SK-N-SH (cell line): ENCODE results near the gene PTGIS. TPM values are rescaled to one million over a fixed set of nuclear protein-coding genes. Genes with fewer than 3 reads are reported as not detected.

Experiments
- CTCF ChIA-PET: fragments of 300-600, 350-600 bp; formaldehyde crosslinking; extraction: SDS; loops from one replicate; lab custom pipeline; 2021; lab: Yijun Ruan, JAX
- POLR2A ChIA-PET: fragments of 350-600 bp; sonication (Branson Sonifier 250); formaldehyde crosslinking; extraction: SDS; loops from one replicate; lab custom pipeline; 2020; ENCODE audit warnings: antibody characterized with exemption, inconsistent platforms; lab: Yijun Ruan, JAX
- DNase-seq: peaks from one replicate; pipeline ENCODE4 v3.0.0; 2012
- H2AFZ ChIP-seq: fragments of 200-600 bp; sonication (generic); 2 replicates; pipeline ENCODE4 v1.8.1; 2016; ENCODE audit warnings: antibody characterized with exemption, mild to moderate bottlenecking, low read depth
- H3F3A ChIP-seq: fragments of 200-600 bp; sonication (generic); replicated peaks from 2 replicates; pipeline ENCODE3; 2016; ENCODE audit warnings: antibody characterized with exemption, mild to moderate bottlenecking; ENCODE audit not compliant: insufficient read depth
- H3K27ac ChIP-seq, 2 experiments: fragments of 200-500 bp in 1 of 2; fragments of 200-600 bp in 1 of 2; sonication (Bioruptor generic) in 1 of 2; sonication (generic), shearing (Covaris generic) in 1 of 2; 2 replicates each; pipeline versions ENCODE4 v1.5.1 to v1.6.1; 2014 to 2016; ENCODE audit warnings: low read depth in 2 of 2, inconsistent platforms in 1 of 2, low read length in 1 of 2, mild to moderate bottlenecking in 1 of 2, mixed read lengths in 1 of 2
- H3K27me3 ChIP-seq: fragments of 200-600 bp; sonication (generic), shearing (Covaris generic); 2 replicates; pipeline ENCODE4 v1.6.1; 2016; ENCODE audit warnings: mixed run types; ENCODE audit not compliant: insufficient read depth
- H3K36me3 ChIP-seq, 2 experiments: fragments of 200-500 bp in 1 of 2; fragments of 200-600 bp in 1 of 2; sonication (Bioruptor generic) in 1 of 2; sonication (generic) in 1 of 2; replicated peaks in 1 of 2; 2 replicates each; pipeline versions ENCODE3 to v1.5.1; 2014 to 2016; ENCODE audit warnings: low read length in 1 of 2, mild to moderate bottlenecking in 1 of 2; ENCODE audit not compliant: insufficient read depth in 2 of 2, control insufficient read depth in 1 of 2
- H3K4me1 ChIP-seq, 2 experiments: fragments of 200-500 bp in 1 of 2; fragments of 200-600 bp in 1 of 2; sonication (Bioruptor generic) in 1 of 2; sonication (generic), shearing (Covaris generic) in 1 of 2; 2 replicates each; pipeline versions ENCODE4 v1.5.1 to v1.6.1; 2014 to 2016; ENCODE audit warnings: low read depth in 1 of 2, low read length in 1 of 2, mixed run types in 1 of 2; ENCODE audit not compliant: insufficient read depth in 2 of 2, control insufficient read depth in 1 of 2
- H3K4me2 ChIP-seq: fragments of 200-600 bp; sonication (generic), shearing (Covaris generic); 2 replicates; pipeline ENCODE4 v1.6.1; 2017; ENCODE audit warnings: mixed run types
- H3K4me3 ChIP-seq, 2 experiments: fragments of 200-500 bp in 1 of 2; fragments of 200-600 bp in 1 of 2; sonication (Bioruptor generic) in 1 of 2; sonication (generic), shearing (Covaris generic) in 1 of 2; 2 replicates each; pipeline versions ENCODE4 v1.5.1 to v1.8.1; 2014 to 2016; ENCODE audit warnings: low read depth in 2 of 2, inconsistent platforms in 1 of 2, low read length in 1 of 2, mild to moderate bottlenecking in 1 of 2, mixed read lengths in 1 of 2, moderate library complexity in 1 of 2
- H3K79me2 ChIP-seq: fragments of 200-600 bp; sonication (generic); 2 replicates; pipeline ENCODE4 v1.8.1; 2017; ENCODE audit warnings: mild to moderate bottlenecking; ENCODE audit not compliant: insufficient read depth
- H3K9ac ChIP-seq: fragments of 200-600 bp; sonication (generic); 2 replicates; pipeline ENCODE4 v1.6.1; 2017; ENCODE audit warnings: mixed run types
- H3K9me2 ChIP-seq: fragments of 200-600 bp; sonication (generic); 2 replicates; pipeline ENCODE4 v1.6.1; 2017; ENCODE audit warnings: mixed run types
- H3K9me3 ChIP-seq: fragments of 200-600 bp; sonication (generic); 2 replicates; pipeline ENCODE4 v1.6.1; 2017; ENCODE audit warnings: mixed run types, mild to moderate bottlenecking, moderate library complexity
- H4K20me1 ChIP-seq: fragments of 200-600 bp; sonication (generic); 2 replicates; pipeline ENCODE4 v1.6.1; 2017; ENCODE audit warnings: mild to moderate bottlenecking, mixed run types; ENCODE audit not compliant: insufficient read depth
- CHD2 ChIP-seq: fragments of 150-350 bp; IDR thresholded peaks from 2 replicates; pipeline ENCODE4 v1.6.1; 2018; ENCODE audit warnings: low read length; ENCODE audit not compliant: partially characterized antibody
- CTCF ChIP-seq: fragments of 200-600 bp; sonication (generic); IDR thresholded peaks from 2 replicates; pipeline ENCODE4 v1.6.1; 2017; ENCODE audit warnings: antibody characterized with exemption, mild to moderate bottlenecking, moderate library complexity
- ELF1 ChIP-seq: IDR thresholded peaks from 2 replicates; pipeline ENCODE4 v1.4.0; 2012
- EP300 ChIP-seq, 2 experiments: IDR thresholded peaks; 2 replicates each; pipeline versions ENCODE4 v1.4.0 to v1.6.1; 2012; ENCODE audit warnings: borderline replicate concordance in 1 of 2, low read depth in 1 of 2, low read length in 1 of 2
- EZH2phosphoT487 ChIP-seq: fragments of 200-600 bp; sonication (generic); IDR thresholded peaks from 2 replicates; pipeline ENCODE4 v1.6.1; 2017; ENCODE audit warnings: low read depth, mixed run types, mild to moderate bottlenecking, antibody characterized with exemption, moderate library complexity, borderline replicate concordance
- FOXM1 ChIP-seq: IDR thresholded peaks from 2 replicates; pipeline ENCODE4 v1.4.0; 2012; ENCODE audit warnings: low read depth, mild to moderate bottlenecking
- GABPA ChIP-seq: IDR thresholded peaks from 2 replicates; pipeline ENCODE4 v1.4.0; 2012; ENCODE audit warnings: low read depth, mild to moderate bottlenecking
- IRF3 ChIP-seq: fragments of 150-350 bp; IDR thresholded peaks from 2 replicates; pipeline ENCODE4 v1.6.1; 2016; ENCODE audit warnings: mild to moderate bottlenecking, low read depth, low read length
- JUND ChIP-seq: IDR thresholded peaks from 2 replicates; pipeline ENCODE4 v1.4.0; 2012
- MEF2A ChIP-seq: IDR thresholded peaks from 2 replicates; pipeline ENCODE4 v1.4.0; 2012; ENCODE audit warnings: low read depth, borderline replicate concordance
- MXI1 ChIP-seq: IDR thresholded peaks from 2 replicates; pipeline ENCODE4 v1.6.1; 2012; ENCODE audit warnings: mild to moderate bottlenecking, low read depth, low read length, improper control_type of control experiment
- NRF1 ChIP-seq: IDR thresholded peaks from 2 replicates; pipeline ENCODE4 v1.6.1; 2012; ENCODE audit warnings: low read depth, mild to moderate bottlenecking, low read length
- PBX3 ChIP-seq: IDR thresholded peaks from 2 replicates; pipeline ENCODE4; 2012
- RCOR1 ChIP-seq: fragments of 150-350 bp; IDR thresholded peaks from 2 replicates; pipeline ENCODE4 v1.6.1; 2017; ENCODE audit warnings: antibody characterized with exemption, low read length
- REST ChIP-seq: IDR thresholded peaks from 2 replicates; pipeline ENCODE4 v1.6.1; 2012; ENCODE audit warnings: mild to moderate bottlenecking, low read depth, low read length, moderate library complexity
- SIN3A ChIP-seq: IDR thresholded peaks from 2 replicates; pipeline ENCODE4 v1.6.1; 2012; ENCODE audit warnings: low read depth, mild to moderate bottlenecking, low read length, moderate library complexity, borderline replicate concordance
- SMC3 ChIP-seq: IDR thresholded peaks from 2 replicates; pipeline ENCODE4 v1.6.1; 2012; ENCODE audit warnings: low read depth, low read length, improper control_type of control experiment
- TCF12 ChIP-seq: IDR thresholded peaks from 2 replicates; pipeline ENCODE4 v1.4.0; 2012
- ZBTB33 ChIP-seq: IDR thresholded peaks from 2 replicates; pipeline ENCODE4 v1.4.0; 2012; ENCODE audit warnings: low read depth, borderline replicate concordance
- WGBS: methylation state at CpG from one replicate; pipeline ENCODE4 v1.1.6; 2017; ENCODE audit warnings: low lambda C conversion rate; 5-methylcytosine and 5-hydroxymethylcytosine counted together
- polyA plus RNA-seq, 3 experiments: library from polyadenylated mRNA; depleted of rRNA; stranded (reverse); fragments of >200 nt; gene quantifications; 2 replicates each; pipeline ENCODE4 v1.2.3, GENCODE V29; 2012

The PTGIS gene
- polyA plus RNA-seq, 1 of the 3 experiments (the other 2 are of a cell fraction) = 1.0 TPM

- Histone ChIP-seq H3K27ac (no peak overlapping the region), H3K4me2 (no peak overlapping the region), H2AFZ (no peak overlapping the region), H3K27me3 (no peaks in the 10 kb centered on the region), H4K20me1 (no peaks in the 10 kb centered on the region), H3K36me3 (no peaks in the 10 kb centered on the region), H3K9me2 (no peaks in the 10 kb centered on the region), H3K4me1 (peaks cover 0 to 5% of the 10 kb centered on the region in 2 experiments; a peak in 1 of 4 replicates), H3K9ac (no peak overlapping the region), H3K9me3 (no peaks in the 10 kb centered on the region), H3K79me2 (no peaks in the 10 kb centered on the region), H3K4me3 (no peak overlapping the region), H3F3A (no peaks in the 10 kb centered on the region)
- WGBS = 87% methylated on average over 9 of the region's 15 CpGs
- ChIA-PET CTCF (interaction anchor here (1.3 to 4.2 kb wide), 6 partner anchors 12 to 292 kb away, joined by 3 to 25 read pairs (median 4); no protein-coding TSS in a partner anchor), POLR2A (no interaction called here)
- TF ChIP-seq IRF3 (no peak), RCOR1 (no peak), MEF2A (no peak), EZH2phosphoT487 (no peak), SIN3A (no peak), SMC3 (no peak), EP300 (IDR thresholded peaks at IDR 0.05; ENCODE audit: borderline replicate concordance in 1 of 2, low read depth in 1 of 2, low read length in 1 of 2) (no peak), CHD2 (no peak), GABPA (no peak), CTCF (no peak), JUND (no peak), TCF12 (no peak), PBX3 (no peak), FOXM1 (no peak), ELF1 (no peak), ZBTB33 (no peak), NRF1 (no peak), MXI1 (no peak), REST (no peak)
- no peak for DNase-seq
Measured at GRCh38 chr20:49595811-49596561, 28.0 kb upstream of the PTGIS start.
